Stimulated activated memory B cell treated with anti-CD40 and anti-IgM and Interleukin-4, amounts not matched to agents 10 μg/mL and 1 μg/mL and 100 μg/mL, for 72 hours (primary cell): Measurements from ENCODE around the gene PCDHGB5.
"Not testable (repeated sequence)": the region's sequence is repeated elsewhere in the genome, so short reads cannot be mapped to it uniquely, and the experiment has no call there.

Experiments used
- ATAC-seq: fragments of 150-1000 bp; cut with Tn5 transposase; 2 replicates; pipeline ENCODE4 v1.10.0; 2021
- H3K27ac Mint-ChIP-seq: one replicate; pipeline ENCODE4 v1.8.0; 2022; ENCODE audit warnings: mild to moderate bottlenecking, mixed read lengths
- H3K27me3 Mint-ChIP-seq: one replicate; pipeline ENCODE4 v1.8.0; 2022; ENCODE audit warnings: mixed read lengths
- H3K36me3 Mint-ChIP-seq: one replicate; pipeline ENCODE4 v1.8.0; 2022; ENCODE audit warnings: mixed read lengths
- H3K4me1 Mint-ChIP-seq: one replicate; pipeline ENCODE4 v1.8.0; 2022; ENCODE audit warnings: mixed read lengths
- H3K4me3 Mint-ChIP-seq: one replicate; pipeline ENCODE4 v1.8.0; 2022; ENCODE audit warnings: mild to moderate bottlenecking, moderate library complexity, mixed read lengths
- H3K9me3 Mint-ChIP-seq: one replicate; pipeline ENCODE4 v1.8.0; 2022; ENCODE audit warnings: mixed read lengths

The PCDHGB5 gene

GRCh38 chr5:141417494-141418172 is 19.9 kb downstream of the PCDHGB5 start, which contains the start of gene PCDHGB7:
Gene PCDHGB7 (plus strand): TSS chr5:141417677. CDS start chr5:141417860, 183 bp downstream.
- not testable (repeated sequence) for ATAC-seq, H3K27ac Mint-ChIP-seq, H3K36me3 Mint-ChIP-seq
- Mint-ChIP-seq H3K4me1 (peaks cover 32% of the 10 kb centered on the region), H3K9me3 (peaks cover 10% of the 10 kb centered on the region), H3K27me3 (peaks cover 78% of the 10 kb centered on the region), H3K4me3 (peak within 1 kb of the TSS; percentile 75)

DNA sequence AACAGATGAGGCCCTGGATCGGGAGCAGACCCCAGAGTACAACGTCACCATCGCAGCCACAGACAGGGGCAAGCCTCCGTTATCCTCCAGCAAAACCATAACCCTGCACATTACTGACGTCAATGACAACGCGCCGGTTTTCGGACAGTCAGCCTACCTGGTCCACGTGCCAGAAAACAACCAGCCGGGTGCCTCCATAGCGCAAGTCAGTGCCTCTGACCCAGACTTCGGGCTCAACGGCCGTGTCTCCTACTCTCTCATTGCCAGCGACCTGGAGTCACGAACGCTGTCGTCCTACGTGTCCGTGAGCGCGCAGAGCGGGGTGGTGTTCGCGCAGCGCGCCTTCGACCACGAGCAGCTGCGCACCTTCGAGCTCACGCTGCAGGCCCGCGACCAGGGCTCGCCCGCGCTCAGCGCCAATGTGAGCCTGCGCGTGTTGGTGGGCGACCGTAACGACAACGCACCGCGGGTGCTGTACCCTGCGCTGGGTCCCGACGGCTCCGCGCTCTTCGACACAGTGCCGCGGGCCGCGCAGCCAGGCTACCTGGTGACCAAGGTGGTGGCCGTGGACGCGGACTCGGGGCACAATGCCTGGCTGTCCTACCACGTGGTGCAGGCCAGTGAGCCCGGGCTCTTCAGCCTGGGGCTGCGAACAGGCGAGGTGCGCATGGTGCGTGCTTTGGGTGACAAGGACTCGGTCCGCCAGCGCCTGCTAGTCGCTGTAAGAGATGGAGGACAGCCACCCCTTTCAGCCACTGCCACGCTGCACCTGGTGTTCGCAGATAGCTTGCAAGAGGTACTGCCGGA is 21.5 kb downstream of the PCDHGB5 start:
- Mint-ChIP-seq H3K4me1 (peaks cover 17% of the 10 kb centered on the region), H3K9me3 (peaks cover 13% of the 10 kb centered on the region), H3K36me3 (no peaks in the 10 kb centered on the region), H3K27ac (no peak overlapping the region), H3K27me3 (peaks cover 78% of the 10 kb centered on the region), H3K4me3 (no peak overlapping the region)
- ATAC-seq, result no peak

GRCh38 chr5:141420855-141421488 is 23.2 kb downstream of the PCDHGB5 start, which contains the start of gene PCDHGA11:
Gene PCDHGA11 (plus strand): TSS chr5:141421051. CDS start chr5:141421228, 177 bp downstream.
- peak within 1 kb of the TSS; percentile 75 for H3K4me3 Mint-ChIP-seq
- peaks cover 12% of the 10 kb centered on the region for H3K4me1 Mint-ChIP-seq
- H3K27me3 Mint-ChIP-seq, result peaks cover 62% of the 10 kb centered on the region
- ATAC-seq, result no peak
- H3K9me3 Mint-ChIP-seq, result peaks cover 13% of the 10 kb centered on the region
- H3K36me3 Mint-ChIP-seq, result no peaks in the 10 kb centered on the region
- H3K27ac Mint-ChIP-seq, result no peak within 1 kb of the TSS

GRCh38 chr5:141421489-141421855 is 23.7 kb downstream of the PCDHGB5 start:
- Mint-ChIP-seq H3K4me3 (peak overlapping the region; percentile 75), H3K27ac (no peak overlapping the region), H3K27me3 (peaks cover 57% of the 10 kb centered on the region), H3K9me3 (peaks cover 13% of the 10 kb centered on the region), H3K36me3 (no peaks in the 10 kb centered on the region), H3K4me1 (peaks cover 12% of the 10 kb centered on the region)
- no peak for ATAC-seq

- H3K9me3 Mint-ChIP-seq, result peaks cover 13% of the 10 kb centered on the region
- peaks cover 10% of the 10 kb centered on the region for H3K4me1 Mint-ChIP-seq
- H3K27ac Mint-ChIP-seq, result no peak overlapping the region
- H3K4me3 Mint-ChIP-seq, result no peak overlapping the region
- peaks cover 49% of the 10 kb centered on the region for H3K27me3 Mint-ChIP-seq
- ATAC-seq, result no peak
- peaks cover 7% of the 10 kb centered on the region for H3K36me3 Mint-ChIP-seq
Observed at GRCh38 chr5:141422742-141423291, 25.1 kb downstream of the PCDHGB5 start.

GRCh38 chr5:141427783-141428426 is 30.2 kb downstream of the PCDHGB5 start:
- Mint-ChIP-seq H3K9me3 (peaks cover 8% of the 10 kb centered on the region), H3K4me1 (peaks cover 19% of the 10 kb centered on the region), H3K27me3 (peaks cover 51% of the 10 kb centered on the region), H3K4me3 (no peak overlapping the region), H3K36me3 (peaks cover 20% of the 10 kb centered on the region), H3K27ac (no peak overlapping the region)
- ATAC-seq, result no peak

DNA sequence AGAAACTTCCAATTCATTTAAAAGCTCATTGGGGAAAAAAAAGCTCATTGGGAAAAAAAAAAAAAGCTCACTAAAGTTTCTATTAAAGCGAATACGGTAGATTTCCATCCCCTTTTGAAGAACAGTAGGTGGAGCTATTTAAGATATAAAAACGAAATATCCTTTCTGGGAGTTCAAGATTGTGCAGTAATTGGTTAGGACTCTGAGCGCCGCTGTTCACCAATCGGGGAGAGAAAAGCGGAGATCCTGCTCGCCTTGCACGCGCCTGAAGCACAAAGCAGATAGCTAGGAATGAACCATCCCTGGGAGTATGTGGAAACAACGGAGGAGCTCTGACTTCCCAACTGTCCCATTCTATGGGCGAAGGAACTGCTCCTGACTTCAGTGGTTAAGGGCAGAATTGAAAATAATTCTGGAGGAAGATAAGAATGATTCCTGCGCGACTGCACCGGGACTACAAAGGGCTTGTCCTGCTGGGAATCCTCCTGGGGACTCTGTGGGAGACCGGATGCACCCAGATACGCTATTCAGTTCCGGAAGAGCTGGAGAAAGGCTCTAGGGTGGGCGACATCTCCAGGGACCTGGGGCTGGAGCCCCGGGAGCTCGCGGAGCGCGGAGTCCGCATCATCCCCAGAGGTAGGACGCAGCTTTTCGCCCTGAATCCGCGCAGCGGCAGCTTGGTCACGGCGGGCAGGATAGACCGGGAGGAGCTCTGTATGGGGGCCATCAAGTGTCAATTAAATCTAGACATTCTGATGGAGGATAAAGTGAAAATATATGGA is 32.8 kb downstream of the PCDHGB5 start, which contains the start of gene PCDHGA12:
TSS of gene PCDHGA12 (plus strand) at position 176 of the 782 bp plus-strand sequence. CDS start at position 429, 253 bp downstream.
- peaks cover 42% of the 10 kb centered on the region for H3K27me3 Mint-ChIP-seq
- ATAC-seq, result peak; percentile 63
- peaks cover 9% of the 10 kb centered on the region for H3K9me3 Mint-ChIP-seq

DNA sequence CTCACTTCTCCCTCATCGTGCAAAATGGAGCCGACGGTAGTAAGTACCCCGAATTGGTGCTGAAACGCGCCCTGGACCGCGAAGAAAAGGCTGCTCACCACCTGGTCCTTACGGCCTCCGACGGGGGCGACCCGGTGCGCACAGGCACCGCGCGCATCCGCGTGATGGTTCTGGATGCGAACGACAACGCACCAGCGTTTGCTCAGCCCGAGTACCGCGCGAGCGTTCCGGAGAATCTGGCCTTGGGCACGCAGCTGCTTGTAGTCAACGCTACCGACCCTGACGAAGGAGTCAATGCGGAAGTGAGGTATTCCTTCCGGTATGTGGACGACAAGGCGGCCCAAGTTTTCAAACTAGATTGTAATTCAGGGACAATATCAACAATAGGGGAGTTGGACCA is 33.5 kb downstream of the PCDHGB5 start:
- Mint-ChIP-seq H3K27me3 (peaks cover 42% of the 10 kb centered on the region), H3K4me1 (peaks cover 19% of the 10 kb centered on the region), H3K4me3 (peak overlapping the region; percentile 77), H3K9me3 (peaks cover 9% of the 10 kb centered on the region), H3K36me3 (peaks cover 25% of the 10 kb centered on the region), H3K27ac (peak overlapping the region; percentile 31)
- ATAC-seq, result peak; percentile 45

More for the DNA sequence above, 32.8 kb downstream of the PCDHGB5 start, which contains the start of gene PCDHGA12:
- Mint-ChIP-seq H3K36me3 (peaks cover 25% of the 10 kb centered on the region), H3K4me3 (peak within 1 kb of the TSS; percentile 77), H3K27ac (peak within 1 kb of the TSS; percentile 31), H3K4me1 (peaks cover 19% of the 10 kb centered on the region)

GRCh38 chr5:141432308-141432707 is 34.6 kb downstream of the PCDHGB5 start:
- H3K27ac Mint-ChIP-seq, result peak overlapping the region; percentile 31

GRCh38 chr5:141432726-141433125 is 35.0 kb downstream of the PCDHGB5 start:
- H3K9me3 Mint-ChIP-seq, H3K27ac Mint-ChIP-seq, ATAC-seq, H3K4me3 Mint-ChIP-seq: not testable (repeated sequence)
- H3K4me1 Mint-ChIP-seq, result peaks cover 19% of the 10 kb centered on the region
- peaks cover 42% of the 10 kb centered on the region for H3K27me3 Mint-ChIP-seq
- peaks cover 18% of the 10 kb centered on the region for H3K36me3 Mint-ChIP-seq

More at GRCh38 chr5:141432308-141432707, 34.6 kb downstream of the PCDHGB5 start:
- not testable (repeated sequence) for ATAC-seq, H3K9me3 Mint-ChIP-seq
- H3K36me3 Mint-ChIP-seq, result peaks cover 20% of the 10 kb centered on the region
- H3K4me3 Mint-ChIP-seq, result peak overlapping the region; percentile 77
- H3K27me3 Mint-ChIP-seq, result peaks cover 42% of the 10 kb centered on the region
- peaks cover 19% of the 10 kb centered on the region for H3K4me1 Mint-ChIP-seq

DNA sequence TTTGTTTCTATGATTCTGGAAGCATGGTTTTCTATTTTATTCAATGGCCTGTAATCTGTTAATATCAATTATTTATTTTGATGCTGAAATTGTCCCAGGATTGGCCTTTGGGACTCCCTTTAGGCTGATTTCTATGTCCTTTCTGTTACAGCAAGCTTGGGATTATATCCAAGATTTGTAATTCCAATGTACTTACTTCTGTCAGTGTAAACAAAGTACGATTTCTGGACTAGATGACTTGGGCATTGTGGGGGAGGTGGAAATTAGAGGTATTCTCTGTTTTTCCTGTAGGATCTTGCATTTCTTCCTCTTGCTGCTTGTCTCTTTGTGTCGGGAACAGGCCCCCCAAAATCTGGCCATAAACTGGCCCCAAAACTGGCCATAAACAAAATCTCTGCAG is 36.3 kb downstream of the PCDHGB5 start:
- H3K27ac Mint-ChIP-seq, result no peak overlapping the region
- H3K36me3 Mint-ChIP-seq, result peaks cover 9% of the 10 kb centered on the region
- peaks cover 32% of the 10 kb centered on the region for H3K27me3 Mint-ChIP-seq
- peaks cover 6% of the 10 kb centered on the region for H3K9me3 Mint-ChIP-seq
- peaks cover 19% of the 10 kb centered on the region for H3K4me1 Mint-ChIP-seq
- H3K4me3 Mint-ChIP-seq, result no peak overlapping the region
- ATAC-seq, result no peak

GRCh38 chr5:141437221-141437620 is 39.5 kb downstream of the PCDHGB5 start:
- H3K27ac Mint-ChIP-seq, result no peak overlapping the region
- H3K4me3 Mint-ChIP-seq, result no peak overlapping the region
- ATAC-seq, result no peak
- peaks cover under 1% of the 10 kb centered on the region for H3K4me1 Mint-ChIP-seq
- H3K9me3 Mint-ChIP-seq, result peaks cover 7% of the 10 kb centered on the region
- peaks cover 13% of the 10 kb centered on the region for H3K27me3 Mint-ChIP-seq
- peaks cover 9% of the 10 kb centered on the region for H3K36me3 Mint-ChIP-seq

DNA sequence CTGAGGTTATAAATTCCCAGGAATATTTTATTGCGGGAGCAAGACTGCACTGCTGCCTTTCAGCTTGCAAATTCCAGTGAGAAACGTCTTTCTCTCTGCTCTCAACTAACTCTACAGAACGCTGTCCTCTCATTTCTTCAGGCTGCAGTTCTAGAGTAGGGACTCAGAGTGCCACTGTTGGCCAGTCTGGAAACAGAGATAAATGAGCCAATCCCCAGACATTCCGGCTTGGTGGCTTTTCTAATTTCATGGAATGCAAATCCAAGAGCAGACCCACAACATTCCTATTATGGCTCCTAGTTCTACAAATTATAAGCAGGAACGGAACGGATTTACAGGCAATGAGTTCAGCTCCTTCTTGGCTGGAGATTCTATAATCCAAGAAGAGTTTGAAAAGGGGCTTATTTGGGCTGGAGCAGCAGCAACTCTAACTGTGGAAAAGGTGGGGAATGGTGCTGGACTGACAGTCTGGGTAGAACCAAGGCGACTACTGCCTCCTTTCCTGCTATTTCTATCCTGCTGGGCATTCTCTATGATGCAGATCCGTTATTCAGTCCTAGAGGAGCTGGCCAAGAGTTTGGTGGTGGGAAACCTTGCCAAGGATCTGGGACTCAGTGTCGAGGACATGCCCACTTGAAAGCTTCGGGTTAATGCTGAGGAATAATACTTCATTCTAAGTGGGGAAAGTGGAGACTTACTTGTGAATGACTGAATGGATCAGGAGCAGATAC is 41.8 kb downstream of the PCDHGB5 start:
- H3K9me3 Mint-ChIP-seq, result peaks cover 3% of the 10 kb centered on the region

More for the DNA sequence above, 41.8 kb downstream of the PCDHGB5 start:
- no peaks in the 10 kb centered on the region for H3K36me3 Mint-ChIP-seq
- no peak overlapping the region for H3K4me3 Mint-ChIP-seq
- no peak overlapping the region for H3K27ac Mint-ChIP-seq
- no peak for ATAC-seq
- no peaks in the 10 kb centered on the region for H3K27me3 Mint-ChIP-seq
- H3K4me1 Mint-ChIP-seq, result peaks cover 5% of the 10 kb centered on the region
